B cell (primary cell): Measurements from ENCODE around the gene BMPER. TPM values are rescaled to one million over a fixed set of nuclear protein-coding genes. Genes with fewer than 3 reads are reported as not detected.

Source experiments
- ATAC-seq: fragments of 200-7000 bp; cut with Tn5 transposase; one replicate; pipeline ENCODE4 v1.10.0; 2021; ENCODE audit warnings: low read depth, mild to moderate bottlenecking, moderate number of reproducible peaks, moderate library complexity
- CTCF ChIA-PET: fragments of 350-600 bp; sonication (Branson Sonifier 250); formaldehyde crosslinking; loops from one replicate; lab custom pipeline; 2021; ENCODE audit warnings: antibody characterized with exemption, inconsistent platforms; lab: Charles Lee
- POLR2A ChIA-PET: fragments of 350-600 bp; sonication (Branson Sonifier 250); formaldehyde crosslinking; loops from one replicate; lab custom pipeline; 2021; ENCODE audit warnings: antibody characterized with exemption; lab: Charles Lee
- DNase-seq: peaks from one replicate; pipeline ENCODE4 v3.0.0; 2013
- H2AFZ ChIP-seq: 2 replicates; pipeline ENCODE4 v1.6.1; 2012; ENCODE audit warnings: mild to moderate bottlenecking, low read depth, low read length; ENCODE audit not compliant: insufficient read depth, poor library complexity, severe bottlenecking
- H3K27ac ChIP-seq, 2 donors: 1 replicate in 1 of 2; 2 replicates in 1 of 2; pipeline ENCODE4 v1.5.1; 2012 to 2013; ENCODE audit warnings: low read length in 2 of 2, mild to moderate bottlenecking in 2 of 2, moderate library complexity in 1 of 2
- H3K27me3 ChIP-seq, 4 experiments: fragments of 200-600 bp in 1 of 4; sonication (generic) in 1 of 4; replicated peaks in 1 of 4; 1 replicate in 2 of 4; 2 replicates in 2 of 4; pipeline versions ENCODE4 v1.6.1 to v1.7.0; 2013 to 2016; ENCODE audit warnings: low read length in 3 of 4, mild to moderate bottlenecking in 2 of 4, mixed read lengths in 1 of 4, moderate library complexity in 1 of 4; ENCODE audit not compliant: insufficient read depth in 4 of 4, control insufficient read depth in 3 of 4; ENCODE audit errors: control extremely low read depth in 1 of 4
- H3K36me3 ChIP-seq, 2 experiments: replicated peaks in 1 of 2; 1 replicate in 1 of 2; 2 replicates in 1 of 2; pipeline versions ENCODE4 v1.6.1 to v1.7.1; 2013; ENCODE audit warnings: low read length in 1 of 2; ENCODE audit not compliant: insufficient read depth in 2 of 2, control insufficient read depth in 1 of 2; ENCODE audit errors: control extremely low read depth in 1 of 2, extremely low read depth in 1 of 2
- H3K4me1 ChIP-seq, 2 donors: fragments of 200-600 bp in 1 of 2; sonication (generic) in 1 of 2; 1 replicate in 1 of 2; 2 replicates in 1 of 2; pipeline versions ENCODE4 v1.5.1 to v1.6.1; 2013 to 2017; ENCODE audit warnings: low read length in 2 of 2; ENCODE audit not compliant: control insufficient read depth in 2 of 2, insufficient read depth in 2 of 2
- H3K4me2 ChIP-seq: replicated peaks from 2 replicates; pipeline ENCODE3; 2012; ENCODE audit warnings: mild to moderate bottlenecking, low read depth, low read length; ENCODE audit not compliant: poor library complexity, severe bottlenecking
- H3K4me3 ChIP-seq, 5 experiments: fragments of 200-600 bp in 1 of 5; sonication (generic) in 1 of 5; 1 replicate in 3 of 5; 2 replicates in 2 of 5; pipeline versions ENCODE4 v1.5.1 to v1.7.0; 2011 to 2016; ENCODE audit warnings: low read length in 4 of 5, mild to moderate bottlenecking in 4 of 5, low read depth in 2 of 5, control low read depth in 1 of 5, moderate library complexity in 1 of 5; ENCODE audit not compliant: insufficient read depth in 1 of 5; ENCODE audit errors: control extremely low read depth in 1 of 5, extremely low read depth in 1 of 5
- H3K79me2 ChIP-seq: fragments of 200-600 bp; sonication (generic); one replicate; pipeline ENCODE4 v1.6.0; 2016; ENCODE audit warnings: low read length; ENCODE audit not compliant: control insufficient read depth, insufficient read depth
- H3K9ac ChIP-seq: fragments of 200-600 bp; sonication (generic); 2 replicates; pipeline ENCODE4 v1.6.1; 2017; ENCODE audit warnings: mild to moderate bottlenecking, low read length, moderate library complexity
- H3K9me3 ChIP-seq, 3 donors: one replicate each; pipeline versions ENCODE4 v1.6.1 to v1.7.1; 2013; ENCODE audit warnings: low read length in 2 of 3; ENCODE audit not compliant: control insufficient read depth in 2 of 3, insufficient read depth in 1 of 3; ENCODE audit errors: control extremely low read depth in 1 of 3
- H4K20me1 ChIP-seq: 2 replicates; pipeline ENCODE4 v1.6.0; 2012; ENCODE audit warnings: mild to moderate bottlenecking, low read length; ENCODE audit not compliant: insufficient read depth, control insufficient read depth, poor library complexity, severe bottlenecking
- H3K27ac Mint-ChIP-seq: one replicate; pipeline ENCODE4 v1.8.0; 2021; ENCODE audit warnings: mixed read lengths
- H3K27me3 Mint-ChIP-seq: one replicate; pipeline ENCODE4 v1.8.0; 2021; ENCODE audit warnings: mixed read lengths
- H3K4me1 Mint-ChIP-seq: one replicate; pipeline ENCODE4 v1.8.0; 2021; ENCODE audit warnings: mixed read lengths
- H3K4me3 Mint-ChIP-seq: one replicate; pipeline ENCODE4 v1.8.0; 2021; ENCODE audit warnings: mixed read lengths
- H3K9me3 Mint-ChIP-seq: one replicate; pipeline ENCODE4 v1.8.0; 2022; ENCODE audit warnings: mixed read lengths; ENCODE audit not compliant: insufficient read depth
- EZH2 ChIP-seq: IDR thresholded peaks from 2 replicates; pipeline ENCODE4 v1.6.1; 2012; ENCODE audit warnings: borderline replicate concordance, low read depth, mild to moderate bottlenecking, moderate library complexity, low read length; ENCODE audit not compliant: insufficient read depth, poor library complexity, severe bottlenecking
- WGBS: methylation state at CpG from one replicate; pipeline ENCODE4 v1.1.5; 2013; ENCODE audit warnings: missing lambda C conversion rate; ENCODE audit not compliant: insufficient coverage; 5-methylcytosine and 5-hydroxymethylcytosine counted together
- intact Hi-C: fragments of 100-400 bp; cut with micrococcal nuclease; formaldehyde crosslinking; loops from one replicate; pipeline ENCODE4 v1.10.0; 2022
- polyA plus RNA-seq: library from polyadenylated mRNA; depleted of rRNA; stranded (reverse); fragments of >200 nt; gene quantifications from 2 replicates; pipeline ENCODE4 v1.2.3, GENCODE V29; 2012
- total RNA-seq, 2 donors: library from RNA; stranded (reverse); fragments of 120-200 nt in 1 of 2; gene quantifications; 1 replicate in 1 of 2; 2 replicates in 1 of 2; pipeline versions ENCODE4 v1.2.3 to v1.2.4, GENCODE V29; 2013 to 2022
- TF ChIP-seq, protein P1 (sequence below): fragments of 200-600 bp; IDR thresholded peaks from one replicate; pipeline ENCODE4 v1.8.0; 2022; ENCODE audit warnings: antibody characterized with exemption, mild to moderate bottlenecking

The BMPER gene
- total and polyA plus RNA-seq, 2 donors (not counting 1 experiment from before 2014, with no cell fraction given): not detected

DNA sequence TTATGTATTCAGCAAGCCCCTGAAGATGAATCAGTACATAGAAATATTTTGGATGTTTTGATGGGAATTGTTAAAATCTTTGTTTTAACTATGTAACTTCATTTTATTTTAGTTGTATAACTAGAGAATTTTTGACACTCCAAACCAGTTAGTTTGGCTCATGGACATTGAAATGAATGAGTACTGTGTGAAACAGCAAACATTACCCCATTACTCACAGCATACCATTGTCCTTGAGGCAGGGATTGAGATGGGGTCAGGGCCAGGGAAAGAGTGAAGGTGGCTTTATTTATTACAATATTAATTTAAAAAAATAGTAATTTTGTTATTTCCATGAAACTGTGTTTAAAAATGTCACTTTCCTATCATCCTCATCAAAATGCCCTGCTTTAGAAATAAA is 4.8 kb upstream of the BMPER start:
- Mint-ChIP-seq H3K27ac (no peak overlapping the region), H3K4me1 (peaks cover 11% of the 10 kb centered on the region), H3K9me3 (no peaks in the 10 kb centered on the region), H3K4me3 (no peak overlapping the region), H3K27me3 (peaks cover 68% of the 10 kb centered on the region)
- no peak for ATAC-seq
- Histone ChIP-seq H3K36me3 (no peaks in the 10 kb centered on the region), H3K9me3 (no peaks in the 10 kb centered on the region), H3K4me1 (peaks cover 12 to 17% of the 10 kb centered on the region in 2 donors), H3K27ac (no peak overlapping the region), H3K79me2 (no peaks in the 10 kb centered on the region), H3K4me3 (no peak overlapping the region), H3K4me2 (no peak overlapping the region), H2AFZ (no peak overlapping the region), H3K27me3 (peaks cover 0 to 30% (median 23%) of the 10 kb centered on the region in 4 experiments), H3K9ac (no peak overlapping the region), H4K20me1 (no peaks in the 10 kb centered on the region)
- DNase-seq: no peak
- intact Hi-C loops: no loop called here
- no peak for TF ChIP-seq EZH2
- POLR2A ChIA-PET: no interaction called here
- CTCF ChIA-PET: no interaction called here

DNA sequence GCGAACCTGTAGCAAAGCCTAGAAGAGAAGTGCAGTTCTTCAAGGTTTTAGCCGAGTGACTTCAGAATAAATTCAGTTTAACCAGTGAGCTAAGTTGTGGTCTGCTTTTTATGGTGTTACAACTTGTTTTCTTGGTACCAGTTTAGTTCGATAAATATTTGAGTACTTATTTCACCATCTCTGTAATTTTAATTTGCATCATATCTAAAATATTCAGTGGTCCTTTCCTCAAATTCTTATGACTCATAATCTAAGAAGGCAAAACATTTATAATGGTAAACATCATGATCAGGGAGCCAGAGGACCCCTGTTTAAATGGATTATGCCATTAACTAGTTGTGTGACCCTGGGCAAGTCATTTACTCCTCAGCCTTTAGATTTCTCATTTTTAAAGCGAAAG is 4.1 kb upstream of the BMPER start:
- no peaks in the 10 kb centered on the region for H4K20me1 ChIP-seq
- H2AFZ ChIP-seq: no peak overlapping the region
- no peak overlapping the region for H3K27ac ChIP-seq
- intact Hi-C loops: no loop called here
- DNase-seq: no peak
- no peak overlapping the region for H3K4me2 ChIP-seq
- Mint-ChIP-seq H3K4me1 (peaks cover 12% of the 10 kb centered on the region), H3K27ac (no peak overlapping the region), H3K27me3 (peaks cover 66% of the 10 kb centered on the region), H3K4me3 (no peak overlapping the region), H3K9me3 (no peaks in the 10 kb centered on the region)
- H3K36me3 ChIP-seq: no peaks in the 10 kb centered on the region
- no CpG with 5 or more reads among the region's 4 CpGs for WGBS
- no peak overlapping the region for H3K9ac ChIP-seq
- H3K27me3 ChIP-seq: peaks cover 0 to 35% (median 26%) of the 10 kb centered on the region in 4 experiments
- no peaks in the 10 kb centered on the region for H3K79me2 ChIP-seq
- H3K4me3 ChIP-seq: no peak overlapping the region
- H3K9me3 ChIP-seq: no peaks in the 10 kb centered on the region
- TF ChIP-seq, protein P1, sequence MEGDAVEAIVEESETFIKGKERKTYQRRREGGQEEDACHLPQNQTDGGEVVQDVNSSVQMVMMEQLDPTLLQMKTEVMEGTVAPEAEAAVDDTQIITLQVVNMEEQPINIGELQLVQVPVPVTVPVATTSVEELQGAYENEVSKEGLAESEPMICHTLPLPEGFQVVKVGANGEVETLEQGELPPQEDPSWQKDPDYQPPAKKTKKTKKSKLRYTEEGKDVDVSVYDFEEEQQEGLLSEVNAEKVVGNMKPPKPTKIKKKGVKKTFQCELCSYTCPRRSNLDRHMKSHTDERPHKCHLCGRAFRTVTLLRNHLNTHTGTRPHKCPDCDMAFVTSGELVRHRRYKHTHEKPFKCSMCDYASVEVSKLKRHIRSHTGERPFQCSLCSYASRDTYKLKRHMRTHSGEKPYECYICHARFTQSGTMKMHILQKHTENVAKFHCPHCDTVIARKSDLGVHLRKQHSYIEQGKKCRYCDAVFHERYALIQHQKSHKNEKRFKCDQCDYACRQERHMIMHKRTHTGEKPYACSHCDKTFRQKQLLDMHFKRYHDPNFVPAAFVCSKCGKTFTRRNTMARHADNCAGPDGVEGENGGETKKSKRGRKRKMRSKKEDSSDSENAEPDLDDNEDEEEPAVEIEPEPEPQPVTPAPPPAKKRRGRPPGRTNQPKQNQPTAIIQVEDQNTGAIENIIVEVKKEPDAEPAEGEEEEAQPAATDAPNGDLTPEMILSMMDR: no peak
- no peak for TF ChIP-seq EZH2
- ChIA-PET POLR2A (no interaction called here), CTCF (no interaction called here)
- no peak for ATAC-seq
- peaks cover 12 to 19% of the 10 kb centered on the region in 2 donors for H3K4me1 ChIP-seq
